Activated CD4-positive, alpha-beta T cell treated with anti-CD3 and anti-CD28 coated beads, Interleukin-10, Interleukin-2, amounts not matched to agents 100 ng/mL and 50 ng/mL, durations not matched to agents 16 hours and 8 hours (primary cell): ENCODE results near the gene DOCK3.

Source experiments
- DNase-seq: peaks from one replicate; pipeline ENCODE4 v3.0.0-alpha.2; 2020

The DOCK3 gene

GRCh38 chr3:51391566-51392354, 717.0 kb downstream of the DOCK3 start:
- peak; percentile 59 for DNase-seq

- DNase-seq: no peak
These were observed 717.8 kb downstream of the DOCK3 start for GRCh38 chr3:51392355-51393133.

- no peak for DNase-seq
These were observed 718.4 kb downstream of the DOCK3 start for GRCh38 chr3:51393134-51393495.

- DNase-seq: no peak
These were observed 718.8 kb downstream of the DOCK3 start for GRCh38 chr3:51393564-51393963.

- DNase-seq: no peak
These were observed 719.8 kb downstream of the DOCK3 start for GRCh38 chr3:51394541-51394940.

- no peak for DNase-seq
These were observed 720.9 kb downstream of the DOCK3 start for GRCh38 chr3:51395493-51396213.

GRCh38 chr3:51396401-51396800, 721.7 kb downstream of the DOCK3 start:
- no peak for DNase-seq

- DNase-seq: no peak
These were observed 722.7 kb downstream of the DOCK3 start for GRCh38 chr3:51397392-51397791.

- no peak for DNase-seq
These were observed 724.0 kb downstream of the DOCK3 start for GRCh38 chr3:51398595-51399310.

GRCh38 chr3:51400166-51400565, 725.4 kb downstream of the DOCK3 start:
- DNase-seq: no peak

- DNase-seq: no peak
These were observed 727.0 kb downstream of the DOCK3 start for GRCh38 chr3:51401735-51402134.

- no peak for DNase-seq
These were observed 728.9 kb downstream of the DOCK3 start for GRCh38 chr3:51403675-51404074.

GRCh38 chr3:51408021-51408420, 733.3 kb downstream of the DOCK3 start:
- no peak for DNase-seq

GRCh38 chr3:51408813-51409212, 734.1 kb downstream of the DOCK3 start:
- no peak for DNase-seq

- DNase-seq: no peak
These were observed 747.5 kb downstream of the DOCK3 start for GRCh38 chr3:51422211-51422610.

- DNase-seq: no peak
These were observed 752.2 kb downstream of the DOCK3 start for GRCh38 chr3:51426921-51427320.

GRCh38 chr3:51429138-51429537, 754.4 kb downstream of the DOCK3 start:
- DNase-seq: no peak
